GM12872 (cell line): Measurements from ENCODE around the gene SOD2.
A peak's percentile ranks its signal among the peaks of the same experiment; 100 is the strongest.

ENCODE experiments used
- TF ChIP-seq, protein P1 (sequence below): IDR thresholded peaks from 3 replicates; pipeline ENCODE4 v1.5.1; 2011; ENCODE audit warnings: low read depth, mild to moderate bottlenecking, low read length, moderate library complexity; ENCODE audit not compliant: insufficient read depth

Gene SOD2

DNA sequence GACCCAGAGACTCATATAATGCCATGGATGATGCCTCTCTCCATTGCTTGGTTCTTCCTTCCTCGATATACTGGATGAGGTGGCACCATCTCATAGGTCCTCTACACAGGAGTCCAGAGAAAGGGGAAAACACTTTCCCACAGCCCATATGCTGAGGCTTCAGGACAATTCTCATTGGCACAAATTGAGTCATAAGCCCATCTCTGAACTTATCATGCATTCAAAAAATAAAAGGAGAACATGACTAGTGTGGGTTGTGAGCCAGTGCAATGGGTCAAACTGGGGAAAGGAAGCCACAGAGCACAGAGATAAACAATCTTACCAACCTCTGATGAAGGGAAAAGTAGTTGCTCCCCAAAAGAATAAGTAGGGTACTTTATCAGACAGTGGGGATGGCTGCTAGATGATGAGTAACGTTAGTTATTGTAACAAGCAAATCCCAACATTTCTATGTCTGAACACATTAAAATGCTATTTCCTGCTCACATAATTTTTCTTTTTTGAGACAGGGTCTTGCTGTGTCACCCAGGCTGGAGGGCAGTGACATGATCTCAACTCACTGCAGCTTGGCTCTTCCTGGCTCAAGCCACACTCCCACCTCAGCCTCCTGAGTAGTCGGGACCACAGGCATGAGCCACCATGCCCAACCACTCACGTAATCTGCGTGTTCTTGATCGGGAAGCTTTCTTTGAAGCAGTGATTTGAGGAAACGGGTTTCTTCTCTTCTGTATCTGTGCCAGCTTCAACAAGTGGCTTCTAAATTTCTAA lies 27.0 kb downstream of the SOD2 start:
- TF ChIP-seq, protein P1, sequence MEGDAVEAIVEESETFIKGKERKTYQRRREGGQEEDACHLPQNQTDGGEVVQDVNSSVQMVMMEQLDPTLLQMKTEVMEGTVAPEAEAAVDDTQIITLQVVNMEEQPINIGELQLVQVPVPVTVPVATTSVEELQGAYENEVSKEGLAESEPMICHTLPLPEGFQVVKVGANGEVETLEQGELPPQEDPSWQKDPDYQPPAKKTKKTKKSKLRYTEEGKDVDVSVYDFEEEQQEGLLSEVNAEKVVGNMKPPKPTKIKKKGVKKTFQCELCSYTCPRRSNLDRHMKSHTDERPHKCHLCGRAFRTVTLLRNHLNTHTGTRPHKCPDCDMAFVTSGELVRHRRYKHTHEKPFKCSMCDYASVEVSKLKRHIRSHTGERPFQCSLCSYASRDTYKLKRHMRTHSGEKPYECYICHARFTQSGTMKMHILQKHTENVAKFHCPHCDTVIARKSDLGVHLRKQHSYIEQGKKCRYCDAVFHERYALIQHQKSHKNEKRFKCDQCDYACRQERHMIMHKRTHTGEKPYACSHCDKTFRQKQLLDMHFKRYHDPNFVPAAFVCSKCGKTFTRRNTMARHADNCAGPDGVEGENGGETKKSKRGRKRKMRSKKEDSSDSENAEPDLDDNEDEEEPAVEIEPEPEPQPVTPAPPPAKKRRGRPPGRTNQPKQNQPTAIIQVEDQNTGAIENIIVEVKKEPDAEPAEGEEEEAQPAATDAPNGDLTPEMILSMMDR, result no peak

DNA sequence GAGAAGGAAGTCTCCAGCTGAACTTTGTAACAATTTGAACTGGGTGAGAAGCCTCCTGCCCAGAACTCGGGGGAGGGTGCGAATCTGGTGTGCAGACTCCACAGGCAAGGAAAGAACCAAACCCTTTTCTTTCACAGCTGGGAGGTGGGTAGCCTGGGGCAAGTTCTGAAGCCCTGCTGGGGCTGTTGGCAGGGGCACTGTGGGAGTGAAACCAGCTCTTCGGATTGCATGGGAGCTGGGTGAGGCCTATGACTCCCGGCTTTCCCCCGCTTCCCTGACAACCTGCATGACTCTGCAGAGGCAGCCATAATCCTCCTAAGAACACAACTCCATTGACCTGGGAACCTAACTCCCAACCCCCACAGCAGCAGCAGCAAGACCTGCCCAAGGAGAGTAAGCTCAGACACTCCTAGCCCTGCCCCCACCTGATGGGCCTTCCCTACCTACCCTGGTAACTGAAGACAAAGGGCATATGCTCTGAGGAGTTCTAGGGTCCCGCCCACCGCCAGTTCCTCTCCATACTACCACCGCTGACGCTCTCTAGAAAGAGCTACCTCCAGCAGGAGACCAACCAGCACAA lies 37.5 kb downstream of the SOD2 start:
- TF ChIP-seq, protein P1, result no peak

DNA sequence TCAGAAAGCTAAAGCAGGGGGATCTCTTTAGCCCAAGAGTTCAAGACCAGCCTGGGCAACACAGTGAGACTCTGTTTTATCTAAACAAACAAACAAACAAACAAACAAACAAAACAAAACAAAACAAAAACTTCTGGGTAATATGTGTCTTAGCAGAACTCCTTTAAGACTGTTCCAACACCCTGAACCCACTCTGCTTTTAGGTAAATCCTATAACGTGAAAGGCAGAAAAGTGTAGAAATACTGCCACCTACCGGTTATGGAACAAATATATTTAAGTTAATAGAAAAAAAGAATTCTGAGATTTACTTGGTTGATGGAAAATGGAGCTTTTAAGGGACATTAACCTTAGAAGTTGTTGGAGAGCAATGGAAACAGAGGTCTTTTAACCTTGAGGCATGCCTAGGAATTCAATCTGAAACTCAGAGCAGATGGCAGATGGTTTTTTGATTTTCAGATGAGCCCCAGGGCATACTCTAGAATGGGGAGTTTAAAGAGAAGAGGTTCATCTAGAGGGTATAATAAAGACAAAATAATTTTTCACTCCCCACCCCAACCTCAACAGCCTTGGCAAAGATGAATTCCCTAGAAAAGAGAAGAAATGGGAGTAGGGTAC lies 38.5 kb downstream of the SOD2 start:
- TF ChIP-seq, protein P1, result peak; percentile 37; the same call in 2 of the 3 replicates

DNA sequence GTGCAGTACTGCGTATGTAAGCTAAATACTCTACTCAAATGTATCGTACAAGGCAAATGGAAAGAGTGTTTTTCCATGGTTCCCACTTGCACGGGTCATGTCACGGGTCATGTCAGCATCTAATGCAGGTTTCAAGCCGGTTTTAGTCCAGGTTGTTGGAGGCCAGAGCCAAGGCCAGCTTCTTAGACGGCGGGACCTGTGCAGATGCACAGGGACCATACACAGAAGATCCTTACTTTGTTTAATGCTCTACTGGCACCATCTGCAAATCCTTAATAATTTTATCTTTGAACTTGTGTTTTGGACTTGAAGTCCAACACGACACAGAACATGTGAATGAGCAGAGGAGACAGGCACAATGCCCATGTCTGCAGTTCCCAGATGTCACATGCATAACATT lies 42.7 kb downstream of the SOD2 start:
- TF ChIP-seq, protein P1, result no peak

DNA sequence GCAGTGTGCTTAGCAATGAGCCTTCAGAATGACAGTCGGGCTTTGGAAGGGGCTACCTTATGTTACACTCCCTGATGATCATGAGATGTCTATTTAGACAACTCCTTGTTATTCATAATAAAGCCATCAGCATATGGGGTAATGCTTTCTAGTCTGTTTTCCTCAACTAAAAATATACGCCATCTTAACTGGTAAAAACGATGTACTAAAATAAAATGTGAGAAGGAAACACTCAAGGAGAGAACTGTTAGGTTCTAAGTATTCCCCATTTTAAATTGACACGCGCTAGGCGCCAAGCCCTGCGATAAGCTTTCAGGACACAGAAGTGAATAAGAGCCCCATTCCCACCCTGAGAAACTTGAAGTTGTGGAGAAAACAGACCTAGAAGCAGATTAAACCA lies 43.6 kb downstream of the SOD2 start:
- TF ChIP-seq, protein P1, result no peak

DNA sequence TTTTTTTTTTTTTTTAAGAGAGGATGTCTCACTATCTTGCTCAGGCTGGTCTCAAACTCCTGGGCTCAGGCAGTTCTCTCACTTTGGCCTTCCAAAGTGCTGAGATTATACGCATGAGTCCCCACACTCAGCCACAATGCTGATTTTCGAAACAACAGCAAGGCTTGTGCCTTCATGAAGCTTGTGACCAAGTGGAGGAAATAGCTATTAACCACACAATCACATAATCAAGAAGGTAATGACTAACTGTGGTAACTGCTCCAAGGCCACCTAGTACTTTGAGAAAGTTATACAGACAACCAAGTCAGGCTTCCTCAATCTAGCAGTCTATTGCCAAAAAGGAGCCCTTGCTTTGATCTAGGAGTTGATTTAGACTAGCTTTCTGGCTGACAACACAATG lies 46.3 kb downstream of the SOD2 start:
- TF ChIP-seq, protein P1, result no peak

DNA sequence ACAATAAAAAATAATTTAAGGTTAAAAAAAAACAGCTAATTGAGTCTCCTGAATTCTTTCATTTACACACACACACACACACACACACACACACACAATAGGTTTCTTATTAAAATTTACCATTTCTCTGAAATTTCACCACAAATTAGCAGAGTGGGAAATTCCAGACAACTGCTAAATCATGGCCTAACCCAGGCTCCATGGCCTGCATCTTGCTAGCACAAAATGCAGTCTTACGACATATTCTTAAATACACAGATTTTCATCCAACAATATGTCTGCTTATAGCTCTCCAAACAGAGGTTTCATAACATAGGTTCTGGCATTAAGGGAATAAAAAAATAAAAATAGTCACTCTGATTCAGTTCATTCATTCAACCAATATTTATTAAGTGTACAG lies 46.9 kb downstream of the SOD2 start:
- TF ChIP-seq, protein P1, result no peak
